ENCODE results near the gene UBE2F.
"Not testable (repeated sequence)": the region's sequence is repeated elsewhere in the genome, so short reads cannot be mapped to it uniquely, and the experiment has no call there.

The UBE2F gene

GRCh38 chr2:238046725-238047270 lies 80.0 kb downstream of the UBE2F start:
- Histone ChIP-seq H3K4me1 (ENCODE audit: control insufficient read depth, insufficient read depth, low read length) (no peaks in the 10 kb centered on the region), H3K36me3 (ENCODE audit: control insufficient read depth, insufficient read depth, low read length) (peaks cover 2% of the 10 kb centered on the region), H3K9ac (ENCODE audit: low read length) (no peak overlapping the region), H3K4me3 (ENCODE audit: low read length) (no peak overlapping the region), H3K27ac (ENCODE audit: low read depth, low read length) (no peak overlapping the region), H3K27me3 (ENCODE audit: control insufficient read depth, insufficient read depth, low read length) (no peaks in the 10 kb centered on the region)

GRCh38 chr2:238053191-238053776 lies 86.5 kb downstream of the UBE2F start:
- H3K36me3 ChIP-seq (ENCODE audit: control insufficient read depth, insufficient read depth, low read length): no peaks in the 10 kb centered on the region
- H3K4me3 ChIP-seq (ENCODE audit: low read length): no peak overlapping the region
- H3K9ac ChIP-seq (ENCODE audit: low read length): no peak overlapping the region
- H3K27me3 ChIP-seq (ENCODE audit: control insufficient read depth, insufficient read depth, low read length): no peaks in the 10 kb centered on the region
- H3K27ac ChIP-seq (ENCODE audit: low read depth, low read length): no peak overlapping the region
- H3K4me1 ChIP-seq (ENCODE audit: control insufficient read depth, insufficient read depth, low read length): no peaks in the 10 kb centered on the region

GRCh38 chr2:238055841-238056240 lies 89.0 kb downstream of the UBE2F start:
- Histone ChIP-seq H3K36me3 (ENCODE audit: control insufficient read depth, insufficient read depth, low read length) (no peaks in the 10 kb centered on the region), H3K4me3 (ENCODE audit: low read length) (no peak overlapping the region), H3K27ac (ENCODE audit: low read depth, low read length) (no peak overlapping the region), H3K4me1 (ENCODE audit: control insufficient read depth, insufficient read depth, low read length) (peaks cover 5% of the 10 kb centered on the region), H3K27me3 (ENCODE audit: control insufficient read depth, insufficient read depth, low read length) (no peaks in the 10 kb centered on the region), H3K9ac (ENCODE audit: low read length) (no peak overlapping the region)

GRCh38 chr2:238057696-238058575 lies 91.1 kb downstream of the UBE2F start:
- H3K27ac ChIP-seq (ENCODE audit: low read depth, low read length); H3K27me3 ChIP-seq (ENCODE audit: control insufficient read depth, insufficient read depth, low read length); H3K4me3 ChIP-seq (ENCODE audit: low read length); H3K9ac ChIP-seq (ENCODE audit: low read length); H3K36me3 ChIP-seq (ENCODE audit: control insufficient read depth, insufficient read depth, low read length); H3K4me1 ChIP-seq (ENCODE audit: control insufficient read depth, insufficient read depth, low read length): not testable (repeated sequence)

- no peak overlapping the region for H3K27ac ChIP-seq (ENCODE audit: low read depth, low read length)
Measured at GRCh38 chr2:238059505-238059904, 92.7 kb downstream of the UBE2F start.

GRCh38 chr2:238060096-238060541 lies 93.3 kb downstream of the UBE2F start:
- Histone ChIP-seq H3K27me3 (ENCODE audit: control insufficient read depth, insufficient read depth, low read length) (no peaks in the 10 kb centered on the region), H3K4me3 (ENCODE audit: low read length) (peak overlapping the region; percentile 92), H3K9ac (ENCODE audit: low read length) (peak overlapping the region; percentile 84), H3K36me3 (ENCODE audit: control insufficient read depth, insufficient read depth, low read length) (no peaks in the 10 kb centered on the region), H3K27ac (ENCODE audit: low read depth, low read length) (peak overlapping the region; percentile 94), H3K4me1 (ENCODE audit: control insufficient read depth, insufficient read depth, low read length) (peaks cover 5% of the 10 kb centered on the region)

More at GRCh38 chr2:238059505-238059904, 92.7 kb downstream of the UBE2F start:
- Histone ChIP-seq H3K9ac (ENCODE audit: low read length) (no peak overlapping the region), H3K27me3 (ENCODE audit: control insufficient read depth, insufficient read depth, low read length) (no peaks in the 10 kb centered on the region), H3K4me1 (ENCODE audit: control insufficient read depth, insufficient read depth, low read length) (peaks cover 5% of the 10 kb centered on the region), H3K36me3 (ENCODE audit: control insufficient read depth, insufficient read depth, low read length) (no peaks in the 10 kb centered on the region), H3K4me3 (ENCODE audit: low read length) (peak overlapping the region; percentile 92)

GRCh38 chr2:238060542-238061314 lies 93.9 kb downstream of the UBE2F start, which contains the start of gene SCLY:
Gene SCLY, plus strand, starts transcription at chr2:238061001. Its CDS starts 54 bp downstream, at chr2:238061055.
- Histone ChIP-seq H3K27me3 (ENCODE audit: control insufficient read depth, insufficient read depth, low read length) (no peaks in the 10 kb centered on the region), H3K9ac (ENCODE audit: low read length) (peak within 1 kb of the TSS; percentile 84), H3K36me3 (ENCODE audit: control insufficient read depth, insufficient read depth, low read length) (no peaks in the 10 kb centered on the region), H3K27ac (ENCODE audit: low read depth, low read length) (peak within 1 kb of the TSS; percentile 94), H3K4me1 (ENCODE audit: control insufficient read depth, insufficient read depth, low read length) (peaks cover 5% of the 10 kb centered on the region), H3K4me3 (ENCODE audit: low read length) (peak within 1 kb of the TSS; percentile 94)

- Histone ChIP-seq H3K27ac (ENCODE audit: low read depth, low read length) (peak overlapping the region; percentile 80), H3K27me3 (ENCODE audit: control insufficient read depth, insufficient read depth, low read length) (no peaks in the 10 kb centered on the region), H3K4me1 (ENCODE audit: control insufficient read depth, insufficient read depth, low read length) (peaks cover 5% of the 10 kb centered on the region), H3K36me3 (ENCODE audit: control insufficient read depth, insufficient read depth, low read length) (no peaks in the 10 kb centered on the region), H3K4me3 (ENCODE audit: low read length) (peak overlapping the region; percentile 94), H3K9ac (ENCODE audit: low read length) (peak overlapping the region; percentile 75)
Measured at GRCh38 chr2:238061315-238062202, 94.7 kb downstream of the UBE2F start.

- Histone ChIP-seq H3K9ac (ENCODE audit: low read length) (no peak overlapping the region), H3K27me3 (ENCODE audit: control insufficient read depth, insufficient read depth, low read length) (no peaks in the 10 kb centered on the region), H3K27ac (ENCODE audit: low read depth, low read length) (no peak overlapping the region), H3K4me1 (ENCODE audit: control insufficient read depth, insufficient read depth, low read length) (peaks cover 5% of the 10 kb centered on the region), H3K4me3 (ENCODE audit: low read length) (no peak overlapping the region), H3K36me3 (ENCODE audit: control insufficient read depth, insufficient read depth, low read length) (no peaks in the 10 kb centered on the region)
Measured at GRCh38 chr2:238063414-238064189, 96.8 kb downstream of the UBE2F start.

GRCh38 chr2:238064376-238064775 lies 97.6 kb downstream of the UBE2F start:
- Histone ChIP-seq H3K9ac (ENCODE audit: low read length) (no peak overlapping the region), H3K36me3 (ENCODE audit: control insufficient read depth, insufficient read depth, low read length) (no peaks in the 10 kb centered on the region), H3K4me1 (ENCODE audit: control insufficient read depth, insufficient read depth, low read length) (peaks cover 5% of the 10 kb centered on the region), H3K27me3 (ENCODE audit: control insufficient read depth, insufficient read depth, low read length) (no peaks in the 10 kb centered on the region), H3K4me3 (ENCODE audit: low read length) (no peak overlapping the region), H3K27ac (ENCODE audit: low read depth, low read length) (no peak overlapping the region)
